HepG2 (cell line): ENCODE results near the gene TAF12.
"Not testable (repeated sequence)": the region's sequence is repeated elsewhere in the genome, so short reads cannot be mapped to it uniquely, and the experiment has no call there.

Source experiments
- KDM2A ChIP-seq: sonication (generic); formaldehyde crosslinking; IDR thresholded peaks from 2 replicates; pipeline ENCODE4 v1.4.0; 2020; ENCODE audit warnings: low read depth, missing genetic modification reagents, borderline replicate concordance
- NFATC3 ChIP-seq: sonication (generic); formaldehyde crosslinking; IDR thresholded peaks from 2 replicates; pipeline ENCODE4 v1.5.1; 2020; ENCODE audit warnings: mild to moderate bottlenecking, missing genetic modification reagents
- SAP130 ChIP-seq: IDR thresholded peaks from 2 replicates; pipeline ENCODE4 v1.6.1; 2016; ENCODE audit warnings: low read depth
- SMC3 ChIP-seq: IDR thresholded peaks from 2 replicates; pipeline ENCODE4 v1.6.1; 2011; ENCODE audit warnings: low read length, improper control_type of control experiment
- SUZ12 ChIP-seq: fragments of 150-350 bp; IDR thresholded peaks from 2 replicates; pipeline ENCODE4 v1.6.1; 2014; ENCODE audit warnings: low read depth, low read length
- ZBTB10 ChIP-seq: sonication (generic); formaldehyde crosslinking; IDR thresholded peaks from 2 replicates; pipeline ENCODE4 v1.4.0; 2020; ENCODE audit warnings: missing genetic modification reagents, borderline replicate concordance
- ZNF557 ChIP-seq: sonication (generic); formaldehyde crosslinking; IDR thresholded peaks from 2 replicates; pipeline ENCODE4 v1.4.0; 2020; ENCODE audit warnings: missing genetic modification reagents

- TF ChIP-seq SMC3; ZBTB10 (CRISPR knock-in tag); KDM2A (CRISPR knock-in tag); NFATC3 (CRISPR knock-in tag); ZNF557 (CRISPR knock-in tag); SUZ12; SAP130 (CRISPR knock-in tag): not testable (repeated sequence)
Observed at GRCh38 chr1:28691627-28692026, 48.8 kb upstream of the TAF12 start.
